Measurements from ENCODE around the gene DOCK10.

DOCK10 gene

GRCh38 chr2:224984637-224985036 is 57.6 kb downstream of the DOCK10 start:
- DNase-seq, result no peak
- in situ Hi-C loops (cut with MboI; ENCODE audit: low pct_unique_long_range_greater_than_20kb, low sequenced_read_pairs), result no loop called here

GRCh38 chr2:224983712-224984554 is 58.3 kb downstream of the DOCK10 start:
- in situ Hi-C loops (cut with MboI; ENCODE audit: low pct_unique_long_range_greater_than_20kb, low sequenced_read_pairs), result no loop called here
- no peak for DNase-seq

- in situ Hi-C loops (cut with MboI; ENCODE audit: low pct_unique_long_range_greater_than_20kb, low sequenced_read_pairs), result no loop called here
- no peak for DNase-seq
Measured at GRCh38 chr2:224982910-224983711, 59.2 kb downstream of the DOCK10 start.

GRCh38 chr2:224982226-224982625 is 60.0 kb downstream of the DOCK10 start:
- in situ Hi-C loops (cut with MboI; ENCODE audit: low pct_unique_long_range_greater_than_20kb, low sequenced_read_pairs), result no loop called here
- DNase-seq, result no peak

- in situ Hi-C loops (cut with MboI; ENCODE audit: low pct_unique_long_range_greater_than_20kb, low sequenced_read_pairs), result no loop called here
- no peak for DNase-seq
Measured at GRCh38 chr2:224976629-224977525, 65.4 kb downstream of the DOCK10 start.

- in situ Hi-C loops (cut with MboI; ENCODE audit: low pct_unique_long_range_greater_than_20kb, low sequenced_read_pairs), result no loop called here
- no peak for DNase-seq
Measured at GRCh38 chr2:224975761-224976160, 66.5 kb downstream of the DOCK10 start.

- no peak for DNase-seq
- in situ Hi-C loops (cut with MboI; ENCODE audit: low pct_unique_long_range_greater_than_20kb, low sequenced_read_pairs), result no loop called here
Measured at GRCh38 chr2:224973112-224974016, 68.9 kb downstream of the DOCK10 start.

- in situ Hi-C loops (cut with MboI; ENCODE audit: low pct_unique_long_range_greater_than_20kb, low sequenced_read_pairs), result no loop called here
- no peak for DNase-seq
Measured at GRCh38 chr2:224971214-224971613, 71.1 kb downstream of the DOCK10 start.

- in situ Hi-C loops (cut with MboI; ENCODE audit: low pct_unique_long_range_greater_than_20kb, low sequenced_read_pairs), result no loop called here
- no peak for DNase-seq
Measured at GRCh38 chr2:224970311-224970710, 72.0 kb downstream of the DOCK10 start.

GRCh38 chr2:224969633-224970260 is 72.5 kb downstream of the DOCK10 start:
- in situ Hi-C loops (cut with MboI; ENCODE audit: low pct_unique_long_range_greater_than_20kb, low sequenced_read_pairs), result no loop called here
- no peak for DNase-seq

- in situ Hi-C loops (cut with MboI; ENCODE audit: low pct_unique_long_range_greater_than_20kb, low sequenced_read_pairs), result no loop called here
Measured at GRCh38 chr2:224969095-224969494, 73.2 kb downstream of the DOCK10 start.

GRCh38 chr2:224968051-224968450 is 74.2 kb downstream of the DOCK10 start:
- no peak for DNase-seq
- in situ Hi-C loops (cut with MboI; ENCODE audit: low pct_unique_long_range_greater_than_20kb, low sequenced_read_pairs), result no loop called here

More at GRCh38 chr2:224969095-224969494, 73.2 kb downstream of the DOCK10 start:
- no peak for DNase-seq

- no peak for DNase-seq
- in situ Hi-C loops (cut with MboI; ENCODE audit: low pct_unique_long_range_greater_than_20kb, low sequenced_read_pairs), result no loop called here
Measured at GRCh38 chr2:224966613-224967012, 75.7 kb downstream of the DOCK10 start.

GRCh38 chr2:224959556-224959955 is 82.7 kb downstream of the DOCK10 start:
- in situ Hi-C loops (cut with MboI; ENCODE audit: low pct_unique_long_range_greater_than_20kb, low sequenced_read_pairs), result no loop called here
- DNase-seq, result no peak

- in situ Hi-C loops (cut with MboI; ENCODE audit: low pct_unique_long_range_greater_than_20kb, low sequenced_read_pairs), result no loop called here
- no peak for DNase-seq
Measured at GRCh38 chr2:224958873-224959272, 83.4 kb downstream of the DOCK10 start.

- no peak for DNase-seq
- in situ Hi-C loops (cut with MboI; ENCODE audit: low pct_unique_long_range_greater_than_20kb, low sequenced_read_pairs), result no loop called here
Measured at GRCh38 chr2:224958462-224958857, 83.8 kb downstream of the DOCK10 start.

- no peak for DNase-seq
- in situ Hi-C loops (cut with MboI; ENCODE audit: low pct_unique_long_range_greater_than_20kb, low sequenced_read_pairs), result no loop called here
Measured at GRCh38 chr2:224957540-224958461, 84.5 kb downstream of the DOCK10 start.

Measured in KBM-7 (cell line).